Astrocyte (in vitro differentiated cells and primary cell): ENCODE data around the gene AIFM3.

Source experiments
- CTCF ChIP-seq: IDR thresholded peaks from 2 replicates; pipeline ENCODE4 v1.5.1; 2011; ENCODE audit warnings: low read depth, mild to moderate bottlenecking, inconsistent platforms, low read length, moderate library complexity; ENCODE audit not compliant: insufficient read depth
- EZH2 ChIP-seq: IDR thresholded peaks from 2 replicates; pipeline ENCODE4 v1.6.1; 2012; ENCODE audit warnings: mild to moderate bottlenecking, low read length, inconsistent platforms; ENCODE audit not compliant: insufficient read depth

DNA sequence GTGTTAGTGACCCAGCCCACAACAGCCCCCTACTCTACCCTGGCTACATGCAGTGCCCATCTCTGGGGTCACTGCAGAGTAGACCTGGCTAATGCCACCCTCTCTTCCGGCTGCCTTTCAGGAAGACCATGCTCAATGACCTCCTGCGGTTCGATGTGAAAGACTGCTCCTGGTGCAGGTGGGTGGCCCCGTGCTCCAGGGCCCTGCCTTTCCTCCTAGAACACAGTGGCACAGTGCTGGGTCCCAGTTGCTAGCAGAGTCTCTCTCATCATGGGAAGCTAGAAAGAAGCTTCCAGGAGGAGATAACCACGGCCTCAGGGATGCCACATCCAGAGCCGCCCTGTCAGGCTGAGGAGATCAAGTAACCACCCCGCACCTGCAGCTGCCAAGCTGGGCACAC lies 18.7 kb downstream of the AIFM3 start:
- no peak for TF ChIP-seq CTCF
- no peak for TF ChIP-seq EZH2
